Stimulated activated effector memory CD8-positive, alpha-beta T cell treated with anti-CD3 and anti-CD28 coated beads, Interleukin-12 subunit alpha, Interleukin-12 subunit beta, amount 100 ng/mL, for 72 hours (primary cell): ENCODE data around the gene SLAMF7.

Experiments used
- ATAC-seq: fragments of 150-1000 bp; cut with Tn5 transposase; 2 replicates; pipeline ENCODE4 v1.10.0; 2021
- DNase-seq, 2 donors: peaks; one replicate each; pipeline ENCODE4 v3.0.0; 2021 to 2022; ENCODE audit warnings: low spot score in 2 of 2
- H3K27ac Mint-ChIP-seq: one replicate; pipeline ENCODE4 v1.8.0; 2022; ENCODE audit warnings: mild to moderate bottlenecking, mixed read lengths
- H3K36me3 Mint-ChIP-seq: one replicate; pipeline ENCODE4 v1.8.0; 2022; ENCODE audit warnings: mild to moderate bottlenecking, mixed read lengths
- H3K4me1 Mint-ChIP-seq: one replicate; pipeline ENCODE4 v1.8.0; 2022; ENCODE audit warnings: mixed read lengths
- H3K4me3 Mint-ChIP-seq: one replicate; pipeline ENCODE4 v1.8.0; 2022; ENCODE audit warnings: mild to moderate bottlenecking, mixed read lengths
- H3K9me3 Mint-ChIP-seq: one replicate; pipeline ENCODE4 v1.8.0; 2022; ENCODE audit warnings: mixed read lengths

The SLAMF7 gene

GRCh38 chr1:160731990-160732389 lies 7.1 kb upstream of the SLAMF7 start:
- Mint-ChIP-seq H3K4me1 (peaks cover 33% of the 10 kb centered on the region), H3K4me3 (no peak overlapping the region), H3K36me3 (no peaks in the 10 kb centered on the region), H3K27ac (peak overlapping the region; percentile 18), H3K9me3 (peaks cover 10% of the 10 kb centered on the region)
- no peak for ATAC-seq
- DNase-seq = no peak

- no peak for ATAC-seq
- Mint-ChIP-seq H3K4me1 (peaks cover 43% of the 10 kb centered on the region), H3K9me3 (peaks cover 18% of the 10 kb centered on the region), H3K4me3 (peak overlapping the region; percentile 55), H3K27ac (peak overlapping the region; percentile 83), H3K36me3 (peaks cover 6% of the 10 kb centered on the region)
- no peak for DNase-seq
Observed at GRCh38 chr1:160733898-160734297, 5.1 kb upstream of the SLAMF7 start.

- Mint-ChIP-seq H3K27ac (peak overlapping the region; percentile 83), H3K9me3 (peaks cover 18% of the 10 kb centered on the region), H3K4me1 (peaks cover 46% of the 10 kb centered on the region)
Observed at GRCh38 chr1:160734301-160734700, 4.7 kb upstream of the SLAMF7 start.

GRCh38 chr1:160738271-160738670 lies 776 bp upstream of the SLAMF7 start:
- H3K4me3 Mint-ChIP-seq = peak overlapping the region; percentile 71

More at GRCh38 chr1:160734301-160734700, 4.7 kb upstream of the SLAMF7 start:
- peak overlapping the region; percentile 55 for H3K4me3 Mint-ChIP-seq
- peaks cover 6% of the 10 kb centered on the region for H3K36me3 Mint-ChIP-seq
- no peak for DNase-seq
- ATAC-seq = no peak

GRCh38 chr1:160740133-160740688 lies 1.2 kb downstream of the SLAMF7 start:
- H3K4me1 Mint-ChIP-seq = peaks cover 57% of the 10 kb centered on the region
- H3K36me3 Mint-ChIP-seq = peaks cover 52% of the 10 kb centered on the region
- H3K4me3 Mint-ChIP-seq = peak overlapping the region; percentile 71
- H3K9me3 Mint-ChIP-seq = peaks cover 14% of the 10 kb centered on the region
- no peak for DNase-seq
- peak overlapping the region; percentile 90 for H3K27ac Mint-ChIP-seq
- no peak for ATAC-seq

More at GRCh38 chr1:160738271-160738670, 776 bp upstream of the SLAMF7 start:
- DNase-seq = no peak
- ATAC-seq = no peak
- Mint-ChIP-seq H3K27ac (peak overlapping the region; percentile 90), H3K4me1 (peaks cover 53% of the 10 kb centered on the region), H3K36me3 (peaks cover 38% of the 10 kb centered on the region), H3K9me3 (peaks cover 14% of the 10 kb centered on the region)

- Mint-ChIP-seq H3K4me1 (peaks cover 62% of the 10 kb centered on the region), H3K9me3 (peaks cover 12% of the 10 kb centered on the region), H3K27ac (peak overlapping the region; percentile 90), H3K36me3 (peaks cover 52% of the 10 kb centered on the region), H3K4me3 (peak overlapping the region; percentile 71)
- DNase-seq (no peak), ATAC-seq (peak; percentile 59)
Observed at GRCh38 chr1:160741092-160741501, 2.0 kb downstream of the SLAMF7 start.

GRCh38 chr1:160741612-160742348 lies 2.7 kb downstream of the SLAMF7 start:
- Mint-ChIP-seq H3K27ac (peak overlapping the region; percentile 90), H3K4me1 (peaks cover 68% of the 10 kb centered on the region), H3K36me3 (peaks cover 52% of the 10 kb centered on the region), H3K9me3 (peaks cover 10% of the 10 kb centered on the region), H3K4me3 (peak overlapping the region; percentile 71)
- DNase-seq (no peak), ATAC-seq (no peak)

GRCh38 chr1:160742428-160743127 lies 3.5 kb downstream of the SLAMF7 start:
- ATAC-seq = no peak
- peak in 1 of 2 donors; percentile 71 for DNase-seq
- H3K27ac Mint-ChIP-seq = peak overlapping the region; percentile 90
- H3K4me1 Mint-ChIP-seq = peaks cover 74% of the 10 kb centered on the region
- peaks cover 54% of the 10 kb centered on the region for H3K36me3 Mint-ChIP-seq
- H3K9me3 Mint-ChIP-seq = peaks cover 6% of the 10 kb centered on the region
- H3K4me3 Mint-ChIP-seq = peak overlapping the region; percentile 71

GRCh38 chr1:160743266-160743665 lies 4.2 kb downstream of the SLAMF7 start:
- peak; percentile 58 for ATAC-seq
- Mint-ChIP-seq H3K9me3 (no peaks in the 10 kb centered on the region), H3K4me1 (peaks cover 77% of the 10 kb centered on the region), H3K36me3 (peaks cover 55% of the 10 kb centered on the region), H3K27ac (peak overlapping the region; percentile 90), H3K4me3 (peak overlapping the region; percentile 71)
- peak in 1 of 2 donors; percentile 73 for DNase-seq

- Mint-ChIP-seq H3K4me1 (peaks cover 79% of the 10 kb centered on the region), H3K27ac (peak overlapping the region; percentile 90), H3K36me3 (peaks cover 65% of the 10 kb centered on the region), H3K4me3 (peak overlapping the region; percentile 71), H3K9me3 (no peaks in the 10 kb centered on the region)
- DNase-seq (no peak), ATAC-seq (peak; percentile 74)
Observed at GRCh38 chr1:160744199-160744851, 5.3 kb downstream of the SLAMF7 start.

- Mint-ChIP-seq H3K4me1 (peaks cover 85% of the 10 kb centered on the region), H3K4me3 (peak overlapping the region; percentile 71), H3K36me3 (peaks cover 65% of the 10 kb centered on the region), H3K9me3 (no peaks in the 10 kb centered on the region), H3K27ac (peak overlapping the region; percentile 90)
- ATAC-seq = no peak
- DNase-seq = no peak
Observed at GRCh38 chr1:160744852-160745520, 5.9 kb downstream of the SLAMF7 start.

GRCh38 chr1:160745551-160745950 lies 6.5 kb downstream of the SLAMF7 start:
- DNase-seq (no peak), ATAC-seq (no peak)
- Mint-ChIP-seq H3K4me1 (peaks cover 91% of the 10 kb centered on the region), H3K4me3 (peak overlapping the region; percentile 71), H3K36me3 (peaks cover 67% of the 10 kb centered on the region), H3K27ac (peak overlapping the region; percentile 90), H3K9me3 (no peaks in the 10 kb centered on the region)

- no peak overlapping the region for H3K4me3 Mint-ChIP-seq
- ATAC-seq = no peak
- H3K27ac Mint-ChIP-seq = peak overlapping the region; percentile 43
- H3K36me3 Mint-ChIP-seq = peaks cover 68% of the 10 kb centered on the region
- H3K4me1 Mint-ChIP-seq = peaks cover 93% of the 10 kb centered on the region
- no peaks in the 10 kb centered on the region for H3K9me3 Mint-ChIP-seq
- no peak for DNase-seq
Observed at GRCh38 chr1:160746836-160747500, 7.9 kb downstream of the SLAMF7 start.

GRCh38 chr1:160747717-160748116 lies 8.7 kb downstream of the SLAMF7 start:
- Mint-ChIP-seq H3K27ac (peak overlapping the region; percentile 35), H3K36me3 (peaks cover 68% of the 10 kb centered on the region), H3K4me3 (no peak overlapping the region), H3K9me3 (no peaks in the 10 kb centered on the region), H3K4me1 (peaks cover 93% of the 10 kb centered on the region)
- DNase-seq (no peak), ATAC-seq (no peak)
